AG09319 (cell line): ENCODE results near the gene NETO1.

Experiments
- DNase-seq: peaks from one replicate; pipeline ENCODE4 v3.0.0-alpha.2; 2010; ENCODE audit warnings: low read depth; ENCODE audit errors: extremely low read depth
- TF ChIP-seq, protein P1 (sequence below): IDR thresholded peaks from 2 replicates; pipeline ENCODE4 v1.5.1; 2011; ENCODE audit warnings: low read depth, mild to moderate bottlenecking, inconsistent platforms, low read length, moderate library complexity

The NETO1 gene

DNA sequence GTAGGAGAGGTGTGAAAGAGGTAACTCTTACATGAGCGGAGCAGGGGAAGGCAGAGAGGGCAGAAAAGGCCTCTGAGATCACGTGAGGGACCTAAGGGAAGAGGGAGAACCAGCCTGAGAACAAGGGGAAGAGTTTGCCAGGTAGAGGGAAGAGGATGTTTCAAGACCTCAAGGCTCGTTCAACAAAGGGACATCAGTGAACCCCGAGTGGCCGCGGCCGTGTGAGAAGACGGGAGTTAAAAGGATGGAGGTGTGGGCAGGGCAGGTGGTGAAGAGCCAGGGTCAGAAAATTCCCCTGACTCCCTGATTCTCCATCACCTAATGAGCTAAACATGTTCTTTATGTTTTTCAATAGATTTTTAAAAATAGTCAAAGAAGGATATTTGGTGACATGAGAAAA is 44.4 kb downstream of the NETO1 start:
- TF ChIP-seq, protein P1, sequence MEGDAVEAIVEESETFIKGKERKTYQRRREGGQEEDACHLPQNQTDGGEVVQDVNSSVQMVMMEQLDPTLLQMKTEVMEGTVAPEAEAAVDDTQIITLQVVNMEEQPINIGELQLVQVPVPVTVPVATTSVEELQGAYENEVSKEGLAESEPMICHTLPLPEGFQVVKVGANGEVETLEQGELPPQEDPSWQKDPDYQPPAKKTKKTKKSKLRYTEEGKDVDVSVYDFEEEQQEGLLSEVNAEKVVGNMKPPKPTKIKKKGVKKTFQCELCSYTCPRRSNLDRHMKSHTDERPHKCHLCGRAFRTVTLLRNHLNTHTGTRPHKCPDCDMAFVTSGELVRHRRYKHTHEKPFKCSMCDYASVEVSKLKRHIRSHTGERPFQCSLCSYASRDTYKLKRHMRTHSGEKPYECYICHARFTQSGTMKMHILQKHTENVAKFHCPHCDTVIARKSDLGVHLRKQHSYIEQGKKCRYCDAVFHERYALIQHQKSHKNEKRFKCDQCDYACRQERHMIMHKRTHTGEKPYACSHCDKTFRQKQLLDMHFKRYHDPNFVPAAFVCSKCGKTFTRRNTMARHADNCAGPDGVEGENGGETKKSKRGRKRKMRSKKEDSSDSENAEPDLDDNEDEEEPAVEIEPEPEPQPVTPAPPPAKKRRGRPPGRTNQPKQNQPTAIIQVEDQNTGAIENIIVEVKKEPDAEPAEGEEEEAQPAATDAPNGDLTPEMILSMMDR = no peak
- no peak for DNase-seq

DNA sequence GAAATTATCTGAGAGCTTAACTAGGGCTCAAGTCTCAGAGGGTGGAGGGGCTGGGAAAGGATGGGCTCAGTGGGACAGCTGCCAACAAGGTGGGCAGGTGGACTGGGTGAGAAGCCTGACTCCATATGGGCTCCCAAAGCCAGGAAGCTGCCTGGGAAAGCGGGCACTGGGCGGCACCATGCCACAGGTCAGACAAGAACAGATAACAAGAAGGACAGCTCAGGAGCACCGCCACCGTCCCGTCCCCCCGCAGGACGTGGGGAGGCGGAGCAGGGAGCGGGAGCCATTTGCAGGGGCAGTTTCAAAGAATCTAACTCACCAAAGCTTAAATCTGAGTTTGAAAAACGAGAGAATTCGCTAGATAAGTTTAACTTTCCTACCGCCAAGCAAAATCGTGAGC is 45.6 kb downstream of the NETO1 start:
- TF ChIP-seq, protein P1 = no peak
- no peak for DNase-seq

- no peak for DNase-seq
- TF ChIP-seq, protein P1 = no peak
These were observed 47.2 kb downstream of the NETO1 start for GRCh38 chr18:72820571-72820970.

DNA sequence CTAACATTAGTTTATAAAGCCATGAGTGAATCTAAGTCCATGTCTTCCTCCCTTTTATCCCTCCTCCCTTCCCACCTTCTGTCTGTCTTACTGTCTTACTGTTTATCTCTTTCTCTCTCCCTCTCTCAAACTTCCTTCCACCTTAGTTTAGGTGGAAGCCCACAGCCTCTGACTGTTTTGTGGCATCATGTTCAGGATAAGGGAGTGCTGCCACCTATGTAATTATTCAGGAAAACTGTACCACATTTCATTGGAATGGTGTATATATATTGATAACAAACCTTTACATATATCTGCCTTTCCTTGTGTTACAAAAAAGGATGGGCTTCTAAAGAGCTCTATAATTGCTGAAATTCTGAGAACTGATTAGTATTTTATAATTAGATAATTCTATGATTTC is 48.7 kb downstream of the NETO1 start:
- no peak for DNase-seq
- TF ChIP-seq, protein P1 = no peak

DNA sequence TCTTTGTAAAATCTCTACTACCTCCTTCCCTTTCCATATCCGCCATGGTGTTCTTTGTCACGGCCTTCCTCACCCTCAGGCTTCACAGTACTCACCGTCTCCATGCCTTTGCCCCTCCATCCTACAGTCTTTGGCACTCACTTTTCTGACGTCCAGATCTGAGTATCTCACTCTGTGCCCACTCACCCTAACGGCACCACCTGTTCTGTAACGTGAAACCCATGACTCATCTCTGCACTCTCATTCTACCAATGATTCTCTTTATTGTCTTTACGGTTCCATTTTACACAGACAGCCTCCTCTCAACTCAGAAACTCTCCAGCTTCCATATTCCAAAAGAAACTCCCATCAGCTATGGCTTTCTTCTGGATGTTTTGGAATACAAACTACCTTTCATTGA is 56.7 kb downstream of the NETO1 start:
- TF ChIP-seq, protein P1 = no peak
- no peak for DNase-seq

GRCh38 chr18:72808680-72809079 is 59.1 kb downstream of the NETO1 start:
- TF ChIP-seq, protein P1 = no peak
- DNase-seq = no peak

DNA sequence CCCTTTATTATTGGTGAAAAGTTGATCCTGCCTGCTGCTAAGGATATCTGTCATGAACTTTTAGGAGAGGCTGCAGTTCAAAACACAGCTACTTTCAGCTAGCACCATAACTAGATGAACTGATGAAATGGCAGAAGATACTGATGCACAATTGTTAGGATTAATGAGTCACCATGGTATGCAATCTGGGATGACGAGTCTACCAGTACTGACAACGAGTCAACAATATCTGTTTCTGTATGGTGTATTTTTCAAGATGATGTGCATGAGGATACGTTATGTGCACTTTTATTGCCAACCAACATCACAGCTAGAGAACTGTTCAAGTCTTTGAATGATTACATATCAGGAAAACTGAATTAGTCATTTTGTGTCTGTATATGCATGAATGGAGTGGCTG is 68.7 kb downstream of the NETO1 start:
- TF ChIP-seq, protein P1 = no peak
- DNase-seq = no peak
